HG03103 (cell line): ENCODE results near the gene PKD2L2.
"Not testable (repeated sequence)": the region's sequence is repeated elsewhere in the genome, so short reads cannot be mapped to it uniquely, and the experiment has no call there.

Source experiments
- ATAC-seq: cut with Tn5 transposase; IDR thresholded peaks from one replicate; pipeline ENCODE4 v1.9.1; 2021; ENCODE audit warnings: low read depth; ENCODE audit not compliant: unreplicated experiment

PKD2L2 gene

GRCh38 chr5:137888863-137889759 lies at the start of gene PKD2L2:
Gene PKD2L2, plus strand, starts transcription at chr5:137889457. Its CDS starts 35 bp downstream, at chr5:137889492.
- ATAC-seq, result peak; percentile 92

- no peak for ATAC-seq
Observed at GRCh38 chr5:137842296-137842695, 47.0 kb upstream of the PKD2L2 start.

GRCh38 chr5:137843676-137844299 lies 45.5 kb upstream of the PKD2L2 start:
- no peak for ATAC-seq

GRCh38 chr5:137845472-137845871 lies 43.8 kb upstream of the PKD2L2 start:
- no peak for ATAC-seq

- no peak for ATAC-seq
Observed at GRCh38 chr5:137847687-137848086, 41.6 kb upstream of the PKD2L2 start.

- ATAC-seq, result not testable (repeated sequence)
Observed at GRCh38 chr5:137853165-137853564, 36.1 kb upstream of the PKD2L2 start.

GRCh38 chr5:137856201-137856600 lies 33.1 kb upstream of the PKD2L2 start:
- no peak for ATAC-seq

GRCh38 chr5:137856916-137857862 lies 32.1 kb upstream of the PKD2L2 start:
- no peak for ATAC-seq

GRCh38 chr5:137858223-137858916 lies 30.9 kb upstream of the PKD2L2 start:
- peak; percentile 64 for ATAC-seq

- no peak for ATAC-seq
Observed at GRCh38 chr5:137858954-137859353, 30.3 kb upstream of the PKD2L2 start.

- ATAC-seq, result no peak
Observed at GRCh38 chr5:137862251-137862650, 27.0 kb upstream of the PKD2L2 start.

GRCh38 chr5:137863653-137864052 lies 25.6 kb upstream of the PKD2L2 start:
- ATAC-seq, result not testable (repeated sequence)

GRCh38 chr5:137866541-137867388 lies 22.5 kb upstream of the PKD2L2 start:
- no peak for ATAC-seq

GRCh38 chr5:137867664-137868063 lies 21.6 kb upstream of the PKD2L2 start, which contains the start of gene MYOT:
Gene MYOT, plus strand, starts transcription at chr5:137867860. Its CDS starts 2,792 bp downstream, at chr5:137870652.
- ATAC-seq, result no peak

- ATAC-seq, result no peak
Observed at GRCh38 chr5:137870647-137871339, 18.5 kb upstream of the PKD2L2 start.

- ATAC-seq, result no peak
Observed at GRCh38 chr5:137871571-137871970, 17.7 kb upstream of the PKD2L2 start.

- no peak for ATAC-seq
Observed at GRCh38 chr5:137872466-137872865, 16.8 kb upstream of the PKD2L2 start.

- no peak for ATAC-seq
Observed at GRCh38 chr5:137876101-137876500, 13.2 kb upstream of the PKD2L2 start.

GRCh38 chr5:137880313-137880712 lies 8.9 kb upstream of the PKD2L2 start:
- no peak for ATAC-seq
